Ovary (tissue), 10 donors: ENCODE measurements around the gene MAP6D1. TPM values are rescaled to one million over a fixed set of nuclear protein-coding genes. Genes with fewer than 3 reads are reported as not detected.

Experiments
- DNase-seq, 5 donors: peaks; one replicate each; pipeline ENCODE4 v3.0.0-alpha.2; 2019 to 2020
- H3K27ac ChIP-seq, 2 donors: fragments of 200-600 bp; one replicate each; pipeline versions ENCODE4 v1.5.1 to v1.8.0; 2019 to 2022
- H3K27me3 ChIP-seq: fragments of 200-600 bp; one replicate; pipeline ENCODE4 v1.8.0; 2022
- H3K36me3 ChIP-seq: fragments of 200-600 bp; sonication (generic); one replicate; pipeline ENCODE4 v1.5.1; 2019
- H3K4me1 ChIP-seq: one replicate; pipeline ENCODE4 v1.8.1; 2013; ENCODE audit warnings: mild to moderate bottlenecking, moderate library complexity; ENCODE audit not compliant: insufficient read depth
- H3K4me3 ChIP-seq: fragments of 200-600 bp; sonication (generic); one replicate; pipeline ENCODE4 v1.5.1; 2017
- H3K9me3 ChIP-seq, 2 donors: fragments of 200-600 bp in 1 of 2; sonication (generic) in 1 of 2; one replicate each; pipeline versions ENCODE4 v1.5.1 to v1.8.1; 2013 to 2019; ENCODE audit warnings: mild to moderate bottlenecking in 1 of 2, moderate library complexity in 1 of 2
- EP300 ChIP-seq: sonication (generic); formaldehyde crosslinking; IDR thresholded peaks from one replicate; pipeline ENCODE4 v1.6.1; 2017; ENCODE audit warnings: antibody characterized with exemption
- POLR2A ChIP-seq: fragments of 450-650 bp; IDR thresholded peaks from one replicate; pipeline ENCODE4 v1.6.1; 2017; ENCODE audit warnings: antibody characterized with exemption, mild to moderate bottlenecking, moderate library complexity
- WGBS, 3 donors: extraction: QIAGEN DNeasy Blood & Tissue Kit in 1 of 3; methylation state at CpG; one replicate each; pipeline versions ENCODE4 v1.1.5 to v1.1.7; 2013 to 2017; 5-methylcytosine and 5-hydroxymethylcytosine counted together
- intact Hi-C, 4 donors: fragments of 100-400 bp; cut with DNase I; formaldehyde crosslinking; loops; one replicate each; pipeline versions ENCODE4 v1.11.0 to v1.15.1; 2022 to 2023
- long read RNA-seq, 3 donors: library from polyadenylated mRNA in 2 of 3; unstranded in 2 of 3; transcript quantifications; one replicate each; pipeline ENCODE4 v2.0.0 and lab custom pipeline, GENCODE V29; 2021 to 2026
- polyA plus RNA-seq, 2 donors: library from polyadenylated mRNA; stranded (reverse); fragments of 200-250 nt in 1 of 2; fragments of 350-450 nt in 1 of 2; fragmentation: Illumina TruSeq in 1 of 2; extraction: RNeasy Lipid Tissue Mini Kit (QIAGEN cat#74804) in 1 of 2; gene quantifications; one replicate each; pipeline ENCODE4 v1.2.3, GENCODE V29; 2013 to 2014
- total RNA-seq, 7 donors: library from RNA; depleted of rRNA in 2 of 7; stranded (reverse); fragments of >200 nt in 2 of 7; fragmentation: NEBNext Ultra II Directional in 3 of 7; extraction: Animal tissue kit (Norgen Biotek cat#: 25700) in 3 of 7; gene quantifications; one replicate each; pipeline versions ENCODE4 v1.1.0 to v1.2.4, GENCODE V29; 2016 to 2023
- TF ChIP-seq, protein P1 (sequence below), 3 donors: fragments of 450-650 bp in 2 of 3; fragments of 200-600 bp in 1 of 3; IDR thresholded peaks; one replicate each; pipeline versions ENCODE4 v1.5.1 to v1.8.0; 2016 to 2022; ENCODE audit warnings: antibody characterized with exemption in 3 of 3, mild to moderate bottlenecking in 1 of 3
- donor health status: DM: no; HTN: no; CAD: no; lungs with moderate emphysema.
- donor health status: DM: no; HTN: no; CAD: no.
- donor health status: Bipolar disorder and iron deficiency.
- donor health status: DM: yes; HTN: yes; CAD: no.
- donor health status: DM: no; HTN: no; CAD: no.
- donor health status: DM: yes; HTN: yes; CAD: no.

The MAP6D1 gene
- total RNA-seq, result 1 to 10 TPM in 5 of 7 donors, under 1 TPM in 2; 0.48 to 3.1 (median 1.4) TPM
- 1 to 10 TPM in 1 of 2 donors, under 1 TPM in 1; 0.47 to 1.2 TPM for polyA plus RNA-seq
- long read RNA-seq, donor 1, result 0 reads
- long read RNA-seq, donor 2, partial matches to known transcripts, result 0 of 1 reads
- long read RNA-seq, donor 2, other reads (novel, unspliced or antisense), result 0 of 1 reads
- long read RNA-seq, donor 3, partial matches to known transcripts, result 0 of 3 reads
- long read RNA-seq, donor 3, other reads (novel, unspliced or antisense), result 1 of 3 reads

DNA sequence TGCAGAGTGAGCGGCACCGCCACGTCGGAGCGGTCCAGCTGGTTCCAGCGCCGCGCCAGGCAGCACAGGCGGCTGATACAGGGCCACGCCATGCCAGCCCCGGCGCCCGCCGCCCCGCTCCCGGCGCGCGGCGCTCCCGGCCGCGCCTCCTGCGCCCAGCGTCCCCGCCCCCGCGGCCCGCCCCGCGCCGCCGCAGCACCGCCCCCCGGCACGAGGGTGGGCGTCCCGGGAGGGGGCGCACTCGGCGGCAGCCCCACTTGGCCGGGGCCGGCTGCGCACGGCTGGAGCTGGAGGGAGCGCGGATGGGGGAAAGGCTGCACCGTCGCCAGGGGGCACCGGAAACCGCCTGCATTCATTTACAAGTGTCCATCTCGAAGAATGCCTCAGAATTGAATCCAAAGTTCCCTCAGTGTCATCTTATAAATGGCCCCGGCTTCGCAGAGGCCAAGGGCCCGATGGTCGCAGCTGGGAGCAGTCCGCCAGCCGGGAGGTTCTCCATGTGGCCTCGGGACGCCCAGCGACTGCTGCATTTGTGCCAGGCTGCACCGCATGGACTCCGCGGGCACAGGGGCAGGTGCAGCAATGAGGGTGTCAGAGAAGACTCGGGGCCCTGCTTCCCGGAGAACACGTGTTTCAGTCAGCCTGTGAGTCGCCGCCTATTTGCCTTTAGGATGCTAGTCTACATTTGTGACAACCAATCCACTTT lies at the start of gene MAP6D1:
MAP6D1 (minus strand) TSS at position 122 of the 706 bp plus-strand sequence; CDS start at position 92, 30 bp downstream.
- no peaks in the 10 kb centered on the region for H3K36me3 ChIP-seq
- DNase-seq, result peak in 2 of 5 donors; percentile 54 to 58
- no peaks in the 10 kb centered on the region for H3K9me3 ChIP-seq
- intact Hi-C loops, result no loop called here
- no peak within 1 kb of the TSS for H3K27ac ChIP-seq
- TF ChIP-seq EP300 (no peak), POLR2A (no peak)
- TF ChIP-seq, protein P1, sequence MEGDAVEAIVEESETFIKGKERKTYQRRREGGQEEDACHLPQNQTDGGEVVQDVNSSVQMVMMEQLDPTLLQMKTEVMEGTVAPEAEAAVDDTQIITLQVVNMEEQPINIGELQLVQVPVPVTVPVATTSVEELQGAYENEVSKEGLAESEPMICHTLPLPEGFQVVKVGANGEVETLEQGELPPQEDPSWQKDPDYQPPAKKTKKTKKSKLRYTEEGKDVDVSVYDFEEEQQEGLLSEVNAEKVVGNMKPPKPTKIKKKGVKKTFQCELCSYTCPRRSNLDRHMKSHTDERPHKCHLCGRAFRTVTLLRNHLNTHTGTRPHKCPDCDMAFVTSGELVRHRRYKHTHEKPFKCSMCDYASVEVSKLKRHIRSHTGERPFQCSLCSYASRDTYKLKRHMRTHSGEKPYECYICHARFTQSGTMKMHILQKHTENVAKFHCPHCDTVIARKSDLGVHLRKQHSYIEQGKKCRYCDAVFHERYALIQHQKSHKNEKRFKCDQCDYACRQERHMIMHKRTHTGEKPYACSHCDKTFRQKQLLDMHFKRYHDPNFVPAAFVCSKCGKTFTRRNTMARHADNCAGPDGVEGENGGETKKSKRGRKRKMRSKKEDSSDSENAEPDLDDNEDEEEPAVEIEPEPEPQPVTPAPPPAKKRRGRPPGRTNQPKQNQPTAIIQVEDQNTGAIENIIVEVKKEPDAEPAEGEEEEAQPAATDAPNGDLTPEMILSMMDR (IDR thresholded peaks at IDR 0.05), result no peak
- WGBS, 3 donors, result 1 to 5% (median 3%) methylated on average over 14 to 69 of the region's 69 CpGs
- H3K4me1 ChIP-seq, result peaks cover 5% of the 10 kb centered on the region
- H3K27me3 ChIP-seq, result no peaks in the 10 kb centered on the region
- peak within 1 kb of the TSS; percentile 44 for H3K4me3 ChIP-seq

DNA sequence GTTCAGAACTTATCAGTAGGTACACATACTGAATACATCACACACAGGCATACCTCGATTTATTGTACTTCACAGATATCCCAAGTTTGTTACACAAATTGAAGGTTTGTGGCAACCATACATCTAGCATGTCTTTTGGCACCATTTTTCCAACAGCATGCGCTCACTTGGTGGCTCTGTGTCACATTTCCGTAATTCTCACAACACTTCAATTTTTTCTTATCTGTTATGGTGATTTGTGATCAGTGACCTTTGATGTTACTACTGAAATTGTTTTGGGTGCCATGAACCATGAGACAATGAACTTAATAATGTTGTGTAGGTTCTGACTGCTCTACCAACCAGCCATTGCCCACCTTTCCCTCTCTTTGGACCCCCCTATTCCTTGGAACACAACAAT lies 48.5 kb upstream of the MAP6D1 start:
- WGBS, 3 donors, result 89 to 95% (median 93%) methylated on average over 3 of the region's 3 CpGs
- H3K27ac ChIP-seq, result no peak overlapping the region
- TF ChIP-seq EP300, result no peak
- TF ChIP-seq, protein P1 (IDR thresholded peaks at IDR 0.05), result no peak
- no peak for TF ChIP-seq POLR2A
- H3K9me3 ChIP-seq, result no peaks in the 10 kb centered on the region
- no peak overlapping the region for H3K4me3 ChIP-seq
- intact Hi-C loops, result no loop called here
- no peaks in the 10 kb centered on the region for H3K27me3 ChIP-seq
- peaks cover 1% of the 10 kb centered on the region for H3K4me1 ChIP-seq
- DNase-seq, result no peak
- H3K36me3 ChIP-seq, result no peaks in the 10 kb centered on the region

DNA sequence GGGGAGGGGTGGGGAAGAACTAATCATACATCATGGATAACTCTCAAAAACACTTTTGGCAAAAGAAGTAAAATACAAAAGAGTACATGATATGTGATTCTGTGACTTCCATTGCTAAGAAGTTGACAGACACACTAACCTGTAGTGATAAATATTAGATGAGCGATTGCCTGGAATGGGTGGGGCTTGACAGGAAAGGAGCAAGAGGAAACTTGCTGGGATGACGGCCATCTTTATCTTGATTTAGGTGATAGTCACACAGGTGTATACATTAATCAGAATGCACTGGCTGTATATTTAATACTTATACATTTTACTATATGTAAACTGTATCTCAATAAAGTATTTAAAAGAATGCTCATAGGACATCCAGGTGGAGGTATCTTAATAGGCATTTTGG lies 46.2 kb upstream of the MAP6D1 start:
- TF ChIP-seq, protein P1 (IDR thresholded peaks at IDR 0.05), result no peak
- no peaks in the 10 kb centered on the region for H3K27me3 ChIP-seq
- 88 to 92% (median 91%) methylated on average over 2 of the region's 2 CpGs for WGBS, 3 donors
- peaks cover 3% of the 10 kb centered on the region for H3K4me1 ChIP-seq
- no peak overlapping the region for H3K4me3 ChIP-seq
- intact Hi-C loops, result loop anchor here in 1 of 4 donors (2.0 kb wide), 1 partner anchor 29 kb away; no protein-coding TSS in a partner anchor
- no peaks in the 10 kb centered on the region for H3K36me3 ChIP-seq
- DNase-seq, result no peak
- H3K9me3 ChIP-seq, result no peaks in the 10 kb centered on the region
- H3K27ac ChIP-seq, result no peak overlapping the region

DNA sequence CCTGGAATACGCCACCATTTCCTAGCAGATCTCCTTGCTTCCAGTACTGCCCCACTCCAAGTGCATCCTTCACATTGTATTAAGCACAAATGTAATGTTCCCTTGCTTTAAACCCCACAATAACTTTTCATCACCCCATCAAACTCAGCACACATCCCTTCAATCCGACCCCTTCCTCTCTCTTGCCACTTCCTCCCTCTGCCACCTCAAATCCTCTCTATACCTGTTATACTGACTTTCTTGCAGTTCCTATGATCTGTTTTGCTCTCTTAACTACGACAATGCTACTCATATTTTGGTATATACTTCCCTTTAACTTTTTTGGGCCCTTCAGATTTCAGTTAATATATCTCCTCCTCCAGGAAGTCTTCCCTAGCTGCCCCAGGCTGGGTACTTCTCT lies 45.2 kb upstream of the MAP6D1 start:
- H3K9me3 ChIP-seq, result no peaks in the 10 kb centered on the region
- H3K4me1 ChIP-seq, result peaks cover 1% of the 10 kb centered on the region
- no peak for DNase-seq
- TF ChIP-seq POLR2A (no peak), EP300 (no peak)
- TF ChIP-seq, protein P1 (IDR thresholded peaks at IDR 0.05), result no peak
- H3K27ac ChIP-seq, result no peak overlapping the region
- H3K4me3 ChIP-seq, result no peak overlapping the region
- WGBS, 3 donors, result 95 to 98% (median 95%) methylated on average over 3 of the region's 3 CpGs
- intact Hi-C loops, result loop anchor here in 1 of 4 donors (2.0 kb wide), 1 partner anchor 28 kb away; no protein-coding TSS in a partner anchor
- no peaks in the 10 kb centered on the region for H3K36me3 ChIP-seq
- no peaks in the 10 kb centered on the region for H3K27me3 ChIP-seq
